MCF 10A (cell line): ENCODE results near the gene FXYD5. TPM values are rescaled to one million over a fixed set of nuclear protein-coding genes. Genes with fewer than 3 reads are reported as not detected.

Experiments
- BruUV-seq: library from RNA; stranded (reverse); fragments of 400-500 nt; replicated peaks from 2 replicates; lab custom pipeline; 2021; lab: Mats Ljungman, UMichigan
- CTCF ChIA-PET: fragments of 300-600 bp; sonication (Branson Sonifier 250); formaldehyde crosslinking; extraction: SDS; loops from one replicate; lab custom pipeline; 2021; ENCODE audit warnings: antibody characterized with exemption, inconsistent platforms; lab: Yijun Ruan, JAX
- POLR2A ChIA-PET: fragments of 300-600, 350-650 bp; sonication (Branson Sonifier 250); formaldehyde crosslinking; extraction: SDS; loops from one replicate; lab custom pipeline; 2020; ENCODE audit warnings: antibody characterized with exemption, inconsistent platforms; lab: Yijun Ruan, JAX
- DNase-seq: peaks from one replicate; pipeline ENCODE4 v3.0.0-alpha.2; 2018; ENCODE audit not compliant: unreplicated experiment
- H3K27ac Mint-ChIP-seq: one replicate; pipeline ENCODE4 v1.8.0; 2022; ENCODE audit warnings: mild to moderate bottlenecking, low read depth, mixed read lengths; ENCODE audit not compliant: unreplicated experiment
- H3K27me3 Mint-ChIP-seq: one replicate; pipeline ENCODE4 v1.8.0; 2022; ENCODE audit warnings: mixed read lengths; ENCODE audit not compliant: insufficient read depth, unreplicated experiment
- H3K36me3 Mint-ChIP-seq: one replicate; pipeline ENCODE4 v1.8.0; 2022; ENCODE audit warnings: mild to moderate bottlenecking, moderate library complexity, mixed read lengths; ENCODE audit not compliant: insufficient read depth, unreplicated experiment
- H3K4me1 Mint-ChIP-seq: one replicate; pipeline ENCODE4 v1.8.0; 2022; ENCODE audit warnings: mixed read lengths; ENCODE audit not compliant: insufficient read depth, unreplicated experiment
- H3K4me3 Mint-ChIP-seq: one replicate; pipeline ENCODE4 v1.8.0; 2022; ENCODE audit warnings: mild to moderate bottlenecking, moderate library complexity, mixed read lengths; ENCODE audit not compliant: unreplicated experiment
- H3K9me3 Mint-ChIP-seq: one replicate; pipeline ENCODE4 v1.8.0; 2022; ENCODE audit warnings: mixed read lengths; ENCODE audit not compliant: unreplicated experiment
- CTCF ChIP-seq: fragments of 200-600 bp; IDR thresholded peaks from one replicate; pipeline ENCODE4 v1.8.0; 2022; ENCODE audit warnings: antibody characterized with exemption, mild to moderate bottlenecking; ENCODE audit not compliant: unreplicated experiment
- intact Hi-C: fragments of 100-400 bp; cut with micrococcal nuclease; formaldehyde crosslinking; loops from 2 replicates; pipeline ENCODE4 v1.14.1; 2022
- total RNA-seq: library from RNA; stranded (reverse); gene quantifications from 2 replicates; pipeline ENCODE4 v1.2.3, GENCODE V29; 2022

The FXYD5 gene
- total RNA-seq, 1 experiment from 2014 or later: 150 TPM

- intact Hi-C loops: no loop called here
- CTCF ChIA-PET: interaction anchor here (0.5 to 1.5 kb wide), 2 partner anchors 13 to 134 kb away, joined by 3 to 4 read pairs; no protein-coding TSS in a partner anchor
- Mint-ChIP-seq H3K4me3 (no peak overlapping the region), H3K9me3 (no peaks in the 10 kb centered on the region), H3K27ac (no peak overlapping the region), H3K36me3 (no peaks in the 10 kb centered on the region), H3K27me3 (no peaks in the 10 kb centered on the region), H3K4me1 (peaks cover 9% of the 10 kb centered on the region)
- no peak for TF ChIP-seq CTCF
- no peak for DNase-seq
- no TSS peak for BruUV-seq
- POLR2A ChIA-PET: no interaction called here
Measured at GRCh38 chr19:35176181-35176570, 21.6 kb downstream of the FXYD5 start.

DNA sequence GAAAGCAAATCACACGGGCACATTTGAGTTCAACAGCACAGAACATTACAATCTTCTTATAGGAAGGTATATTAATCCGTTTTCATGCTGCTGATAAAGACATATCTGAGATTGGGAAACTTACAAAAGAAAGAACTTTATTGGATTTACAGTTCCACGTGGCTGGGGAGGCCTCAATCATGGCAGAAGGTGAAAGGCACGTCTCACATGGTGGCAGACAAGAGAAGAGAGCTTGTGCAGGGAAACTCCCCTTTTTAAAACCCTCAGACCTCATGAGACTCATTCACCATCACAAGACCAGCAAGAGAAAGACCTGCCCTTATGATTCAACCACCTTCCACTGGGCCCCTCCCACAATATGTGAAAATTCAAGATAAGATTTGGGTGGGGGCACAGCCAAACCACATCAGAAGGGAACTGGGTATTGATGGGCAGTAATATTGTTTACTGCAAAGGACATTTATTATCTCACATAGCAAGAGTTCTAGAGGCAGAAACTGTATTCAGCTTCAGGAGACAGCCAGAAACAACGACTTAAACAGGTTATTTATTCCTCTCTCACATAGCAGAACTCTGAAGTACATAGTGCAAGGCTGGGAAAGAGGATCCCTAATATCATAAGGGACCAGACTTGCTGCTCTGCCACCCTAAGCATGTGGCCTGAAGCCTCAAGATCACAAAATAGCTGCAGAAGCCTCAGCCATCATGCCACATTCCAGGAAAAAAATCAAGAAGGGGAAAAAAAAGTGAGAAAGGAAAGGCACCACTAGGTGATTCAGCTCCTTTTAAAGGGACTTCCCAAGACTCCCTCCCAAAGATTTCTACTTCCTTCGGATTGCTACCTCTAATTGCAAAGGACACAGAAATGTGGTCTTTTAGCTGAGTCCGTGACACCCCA is 23.1 kb downstream of the FXYD5 start:
- no peak for DNase-seq
- POLR2A ChIA-PET: interaction anchor here (1.2 kb wide), 1 partner anchor 11 kb away, joined by 3 read pairs; no protein-coding TSS in a partner anchor
- Mint-ChIP-seq H3K27me3 (no peaks in the 10 kb centered on the region), H3K36me3 (no peaks in the 10 kb centered on the region), H3K27ac (no peak overlapping the region), H3K9me3 (no peaks in the 10 kb centered on the region), H3K4me3 (no peak overlapping the region), H3K4me1 (peaks cover 9% of the 10 kb centered on the region)
- CTCF ChIA-PET: interaction anchor here (0.6 to 1.5 kb wide), 3 partner anchors 9 to 165 kb away, joined by 3 to 4 read pairs (median 3); no protein-coding TSS in a partner anchor
- intact Hi-C loops: no loop called here
- TF ChIP-seq CTCF: no peak
- BruUV-seq: no TSS peak

DNA sequence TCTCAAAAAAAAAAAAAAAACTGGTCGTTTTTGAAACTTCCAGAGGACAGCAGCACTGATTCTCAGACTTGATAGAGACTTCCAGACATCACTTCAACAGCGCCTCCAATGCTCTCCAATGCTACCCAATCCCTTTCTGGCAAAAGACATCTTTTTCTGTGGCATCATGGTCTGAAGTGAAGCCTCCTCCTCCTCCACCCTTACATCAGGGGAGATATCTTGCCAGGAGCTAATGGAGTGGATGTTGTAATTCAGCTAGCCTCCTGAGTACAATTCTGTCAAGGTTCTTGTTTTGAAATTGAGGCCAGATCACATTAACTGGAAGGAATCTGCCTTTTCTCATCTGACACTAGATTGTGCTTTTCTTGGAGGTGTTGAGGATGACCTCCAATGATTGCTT is 24.2 kb downstream of the FXYD5 start:
- DNase-seq: no peak
- H3K4me3 Mint-ChIP-seq: no peak overlapping the region
- H3K4me1 Mint-ChIP-seq: peaks cover 9% of the 10 kb centered on the region
- no peaks in the 10 kb centered on the region for H3K36me3 Mint-ChIP-seq
- ChIA-PET CTCF (interaction anchor here (1.4 kb wide), 1 partner anchor 10 kb away, joined by 3 read pairs; no protein-coding TSS in a partner anchor), POLR2A (interaction anchor here (0.6 to 1.2 kb wide), 3 partner anchors 10 to 199 kb away, joined by 3 read pairs; no protein-coding TSS in a partner anchor)
- intact Hi-C loops: no loop called here
- no peak for TF ChIP-seq CTCF
- H3K9me3 Mint-ChIP-seq: no peaks in the 10 kb centered on the region
- no peak overlapping the region for H3K27ac Mint-ChIP-seq
- BruUV-seq: no TSS peak
- no peaks in the 10 kb centered on the region for H3K27me3 Mint-ChIP-seq

- Mint-ChIP-seq H3K27ac (no peak overlapping the region), H3K4me3 (no peak overlapping the region), H3K9me3 (no peaks in the 10 kb centered on the region), H3K36me3 (no peaks in the 10 kb centered on the region), H3K4me1 (peaks cover 9% of the 10 kb centered on the region), H3K27me3 (no peaks in the 10 kb centered on the region)
- BruUV-seq: no TSS peak
- POLR2A ChIA-PET: no interaction called here
- no peak for DNase-seq
- CTCF ChIA-PET: interaction anchor here (0.5 to 1.4 kb wide), 2 partner anchors 9 to 704 kb away, joined by 3 read pairs; no protein-coding TSS in a partner anchor
- TF ChIP-seq CTCF: no peak
- intact Hi-C loops: no loop called here
Measured at GRCh38 chr19:35179830-35180229, 25.3 kb downstream of the FXYD5 start.
